H1 (cell line): ENCODE measurements around the gene COL5A2. TPM values are rescaled to one million over a fixed set of nuclear protein-coding genes. Genes with fewer than 3 reads are reported as not detected.

Experiments
- CTCF ChIA-PET: fragments of 300-600 bp; sonication (Branson Sonifier 250); formaldehyde crosslinking; loops from one replicate; lab custom pipeline; 2021; ENCODE audit not compliant: partially characterized antibody; lab: Charles Lee
- POLR2A ChIA-PET: fragments of 300-600 bp; sonication (Branson Sonifier 250); formaldehyde crosslinking; loops from one replicate; lab custom pipeline; 2021; ENCODE audit warnings: inconsistent platforms; ENCODE audit not compliant: partially characterized antibody; lab: Charles Lee
- DNase-seq, 2 experiments: peaks; one replicate each; pipeline versions ENCODE4 v3.0.0 to v3.0.0-alpha.2; 2010 to 2022; ENCODE audit warnings: low spot score in 2 of 2, low read depth in 1 of 2, mixed read lengths in 1 of 2
- FAIRE-seq: peaks from 2 replicates; lab custom pipeline; 2011; peaks lifted over from hg19 to GRCh38; lab: Jason Lieb, UNC
- H2AFZ ChIP-seq: 2 replicates; pipeline ENCODE4 v1.8.1; 2012; ENCODE audit warnings: low read length, inconsistent platforms
- H2AK5ac ChIP-seq: 2 replicates; pipeline ENCODE4 v1.6.1; 2013; ENCODE audit warnings: low read depth, low read length
- H2BK120ac ChIP-seq: replicated peaks from 2 replicates; pipeline ENCODE3; 2013; ENCODE audit warnings: low read depth, low read length, inconsistent platforms
- H2BK12ac ChIP-seq: 2 replicates; pipeline ENCODE4 v1.6.1; 2013; ENCODE audit warnings: low read depth, low read length
- H2BK15ac ChIP-seq: 2 replicates; pipeline ENCODE4 v1.6.1; 2013; ENCODE audit warnings: low read length
- H2BK20ac ChIP-seq: 2 replicates; pipeline ENCODE4 v1.6.1; 2013; ENCODE audit warnings: low read length
- H2BK5ac ChIP-seq: 2 replicates; pipeline ENCODE4 v1.6.1; 2013; ENCODE audit warnings: low read depth, low read length
- H3K14ac ChIP-seq: 2 replicates; pipeline ENCODE4 v1.6.1; 2013; ENCODE audit warnings: inconsistent platforms; ENCODE audit not compliant: insufficient read length
- H3K18ac ChIP-seq: 2 replicates; pipeline ENCODE4 v1.6.1; 2013; ENCODE audit warnings: low read length; ENCODE audit errors: extremely low read depth
- H3K23ac ChIP-seq: 2 replicates; pipeline ENCODE4 v1.6.1; 2013; ENCODE audit warnings: inconsistent platforms; ENCODE audit not compliant: insufficient read length
- H3K23me2 ChIP-seq: 2 replicates; pipeline ENCODE4 v1.6.1; 2013; ENCODE audit warnings: low read depth, low read length
- H3K27ac ChIP-seq: 2 replicates; pipeline ENCODE4 v1.6.1; 2011; ENCODE audit warnings: low read depth, low read length, inconsistent platforms
- H3K27me3 ChIP-seq, 4 experiments: replicated peaks in 1 of 4; 1 replicate in 1 of 4; 2 replicates in 3 of 4; pipeline versions ENCODE4 v1.6.1 to v1.8.1; 2011 to 2013; ENCODE audit warnings: low read length in 3 of 4, mild to moderate bottlenecking in 3 of 4, inconsistent platforms in 2 of 4, mixed read lengths in 2 of 4, moderate library complexity in 1 of 4; ENCODE audit not compliant: control insufficient read depth in 3 of 4, insufficient read depth in 3 of 4; ENCODE audit errors: extremely low read depth in 1 of 4
- H3K36me3 ChIP-seq, 4 experiments: 2 replicates each; pipeline versions ENCODE4 v1.6.1 to v1.8.1; 2011 to 2013; ENCODE audit warnings: mild to moderate bottlenecking in 4 of 4, low read length in 3 of 4, moderate library complexity in 2 of 4, control low read depth in 1 of 4, inconsistent platforms in 1 of 4; ENCODE audit not compliant: insufficient read depth in 4 of 4, control insufficient read depth in 2 of 4
- H3K4ac ChIP-seq: replicated peaks from 2 replicates; pipeline ENCODE3; 2013; ENCODE audit warnings: low read length, low read depth, mixed read lengths, inconsistent platforms; ENCODE audit not compliant: insufficient read length
- H3K4me1 ChIP-seq, 4 experiments: replicated peaks in 1 of 4; 1 replicate in 1 of 4; 2 replicates in 3 of 4; pipeline versions ENCODE4 v1.6.1 to v1.8.1; 2011 to 2013; ENCODE audit warnings: low read length in 3 of 4, inconsistent platforms in 2 of 4, mixed read lengths in 1 of 4; ENCODE audit not compliant: insufficient read depth in 4 of 4, control insufficient read depth in 3 of 4
- H3K4me2 ChIP-seq, 2 experiments: 2 replicates each; pipeline versions ENCODE4 v1.6.1 to v1.8.1; 2011 to 2013; ENCODE audit warnings: low read depth in 2 of 2, low read length in 2 of 2, control low read depth in 1 of 2, inconsistent platforms in 1 of 2, mild to moderate bottlenecking in 1 of 2; ENCODE audit not compliant: insufficient read depth in 1 of 2
- H3K4me3 ChIP-seq, 4 experiments: fragments of 200-600, 300-600 bp in 1 of 4; sonication (generic), shearing (Covaris generic), sonication (Bioruptor Twin) in 1 of 4; 2 replicates each; pipeline versions ENCODE4 v1.5.1 to v1.8.1; 2011 to 2016; ENCODE audit warnings: low read length in 4 of 4, low read depth in 3 of 4, control low read depth in 2 of 4, inconsistent platforms in 2 of 4, mild to moderate bottlenecking in 2 of 4, mixed read lengths in 1 of 4, moderate library complexity in 1 of 4; ENCODE audit not compliant: insufficient read depth in 2 of 4; ENCODE audit errors: extremely low read depth in 1 of 4
- H3K56ac ChIP-seq: replicated peaks from 2 replicates; pipeline ENCODE3; 2013; ENCODE audit warnings: low read depth, mild to moderate bottlenecking, mixed read lengths, low read length, inconsistent platforms; ENCODE audit not compliant: insufficient read length
- H3K79me1 ChIP-seq: 2 replicates; pipeline ENCODE4 v1.6.1; 2013; ENCODE audit warnings: low read depth, low read length, control low read depth
- H3K79me2 ChIP-seq, 2 experiments: 2 replicates each; pipeline versions ENCODE4 v1.6.1 to v1.8.1; 2012 to 2013; ENCODE audit warnings: low read length in 2 of 2, mild to moderate bottlenecking in 2 of 2, inconsistent platforms in 1 of 2; ENCODE audit not compliant: insufficient read depth in 2 of 2, control insufficient read depth in 1 of 2
- H3K9ac ChIP-seq, 4 experiments: replicated peaks in 1 of 4; 1 replicate in 1 of 4; 2 replicates in 3 of 4; pipeline versions ENCODE4 v1.6.1 to v1.8.1; 2011 to 2013; ENCODE audit warnings: low read depth in 3 of 4, low read length in 3 of 4, control low read depth in 2 of 4, mild to moderate bottlenecking in 2 of 4, moderate library complexity in 2 of 4, inconsistent platforms in 1 of 4; ENCODE audit errors: extremely low read depth in 1 of 4
- H3K9me3 ChIP-seq, 2 experiments: 2 replicates each; pipeline versions ENCODE4 v1.6.1 to v1.8.1; 2012 to 2013; ENCODE audit warnings: mild to moderate bottlenecking in 2 of 2, moderate library complexity in 2 of 2, control low read depth in 1 of 2, inconsistent platforms in 1 of 2, low read depth in 1 of 2, low read length in 1 of 2, mixed read lengths in 1 of 2; ENCODE audit not compliant: insufficient read depth in 2 of 2
- H4K20me1 ChIP-seq, 2 experiments: replicated peaks in 1 of 2; 2 replicates each; pipeline versions ENCODE3 to v1.8.1; 2011 to 2013; ENCODE audit warnings: inconsistent platforms in 2 of 2, low read length in 2 of 2, mild to moderate bottlenecking in 1 of 2; ENCODE audit not compliant: insufficient read depth in 2 of 2, control insufficient read depth in 1 of 2
- H4K5ac ChIP-seq: 2 replicates; pipeline ENCODE4 v1.6.1; 2013; ENCODE audit warnings: low read length, low read depth, mixed read lengths, inconsistent platforms; ENCODE audit not compliant: insufficient read length
- H4K8ac ChIP-seq: 2 replicates; pipeline ENCODE4 v1.8.0; 2013; ENCODE audit warnings: mild to moderate bottlenecking, moderate library complexity, low read length, inconsistent platforms; ENCODE audit not compliant: insufficient read depth; ENCODE audit errors: extremely low read depth
- H4K91ac ChIP-seq: replicated peaks from 2 replicates; pipeline ENCODE3; 2013; ENCODE audit warnings: low read length, mixed read lengths, inconsistent platforms; ENCODE audit not compliant: insufficient read length
- EGR1 ChIP-seq: IDR thresholded peaks from 2 replicates; pipeline ENCODE4 v1.6.1; 2011; ENCODE audit warnings: low read depth, low read length, borderline replicate concordance
- HDAC2 ChIP-seq, 2 experiments: fragments of 300-600 bp in 1 of 2; sonication (generic) in 1 of 2; IDR thresholded peaks; 2 replicates each; pipeline ENCODE4 v1.6.1; 2011 to 2012; ENCODE audit warnings: low read depth in 2 of 2, low read length in 2 of 2, mild to moderate bottlenecking in 2 of 2, moderate library complexity in 2 of 2, borderline replicate concordance in 1 of 2, inconsistent platforms in 1 of 2
- WGBS, 2 experiments: shearing (Covaris generic) in 1 of 2; methylation state at CpG; one replicate each; pipeline versions ENCODE4 v1.1.6 to v1.1.7; 2013 to 2015; ENCODE audit warnings: low lambda C conversion rate in 2 of 2, mixed read lengths in 2 of 2, inconsistent platforms in 1 of 2, low coverage in 1 of 2, missing lambda C conversion rate in 1 of 2; ENCODE audit not compliant: insufficient replicate concordance in 2 of 2, insufficient coverage in 1 of 2, insufficient read length in 1 of 2; ENCODE audit errors: extremely low coverage in 1 of 2, missing lambda C conversion rate in 1 of 2; 5-methylcytosine and 5-hydroxymethylcytosine counted together
- polyA plus RNA-seq, 7 experiments: library from polyadenylated mRNA; depleted of rRNA in 3 of 7; stranded (reverse) in 5 of 7; unstranded in 2 of 7; fragments of >200 nt in 5 of 7; fragments of 200-250 nt in 2 of 7; gene quantifications; 1 replicate in 5 of 7; 2 replicates in 1 of 7; 4 replicates in 1 of 7; pipeline versions ENCODE4 v1.2.1 to v1.2.3, GENCODE V29; 2011 to 2013; ENCODE audit warnings: missing spikeins in 2 of 7, mixed read lengths in 2 of 7
- total RNA-seq: library from RNA; stranded (reverse); fragmentation: NEBNext Ultra II Directional; extraction: Animal tissue kit (Norgen Biotek cat#: 25700); gene quantifications from 2 replicates; pipeline ENCODE4 v1.2.1, GENCODE V29; 2021

COL5A2 gene
- total and polyA plus RNA-seq, 2 of the 8 experiments (the other 6 are each of a cell fraction or from before 2014, with no cell fraction given) = 4.7 to 24.2 TPM

- no peak overlapping the region for H2BK5ac ChIP-seq
- H3K18ac ChIP-seq = no peak overlapping the region
- no peaks in the 10 kb centered on the region for H3K9me3 ChIP-seq
- no peaks in the 10 kb centered on the region for H3K4me1 ChIP-seq
- no peak overlapping the region for H3K23ac ChIP-seq
- no peak overlapping the region for H3K4me3 ChIP-seq
- TF ChIP-seq EGR1 (no peak), HDAC2 (IDR thresholded peaks at IDR 0.05; ENCODE audit: borderline replicate concordance in 1 of 2, low read depth in 2 of 2, low read length in 2 of 2) (no peak)
- no peak overlapping the region for H3K14ac ChIP-seq
- no peaks in the 10 kb centered on the region for H3K27me3 ChIP-seq
- ChIA-PET CTCF (interaction anchor here (1.2 to 4.4 kb wide), 4 partner anchors 21 to 295 kb away, joined by 3 to 16 read pairs (median 4); no protein-coding TSS in a partner anchor), POLR2A (no interaction called here)
- H3K27ac ChIP-seq = no peak overlapping the region
- no peak overlapping the region for H2AK5ac ChIP-seq
- no peak overlapping the region for H3K9ac ChIP-seq
- H3K36me3 ChIP-seq = no peaks in the 10 kb centered on the region
- no peak overlapping the region for H2AFZ ChIP-seq
- no peak overlapping the region for H4K5ac ChIP-seq
- no peak overlapping the region for H2BK120ac ChIP-seq
- H3K79me2 ChIP-seq = no peaks in the 10 kb centered on the region
- FAIRE-seq (no peak), DNase-seq (no peak)
- H2BK12ac ChIP-seq = no peak overlapping the region
- 88% methylated on average over 1 of the region's 1 CpG; no CpG with 5 or more reads in 1 of the 2 experiments for WGBS, 2 experiments
- no peaks in the 10 kb centered on the region for H3K23me2 ChIP-seq
- H2BK15ac ChIP-seq = no peak overlapping the region
- no peak overlapping the region for H2BK20ac ChIP-seq
- no peaks in the 10 kb centered on the region for H4K20me1 ChIP-seq
- H3K56ac ChIP-seq = no peak overlapping the region
- no peak overlapping the region for H4K8ac ChIP-seq
- H4K91ac ChIP-seq = no peak overlapping the region
- no peaks in the 10 kb centered on the region for H3K79me1 ChIP-seq
- no peak overlapping the region for H3K4ac ChIP-seq
- no peak overlapping the region for H3K4me2 ChIP-seq
Measured at GRCh38 chr2:189116979-189117378, 62.6 kb downstream of the COL5A2 start.
